Muscle of arm (tissue), 14 donors: Measurements from ENCODE around the gene OR2T29. TPM values are rescaled to one million over a fixed set of nuclear protein-coding genes. Genes with fewer than 3 reads are reported as not detected.
"Not testable (repeated sequence)": the region's sequence is repeated elsewhere in the genome, so short reads cannot be mapped to it uniquely, and the experiment has no call there.

Experiments used
- DNase-seq: peaks from one replicate; pipeline ENCODE4 v3.0.0-alpha.2; 2013
- long read RNA-seq, 11 donors: transcript quantifications; one replicate each; lab custom pipeline, GENCODE V29; 2026
- polyA plus RNA-seq, 12 donors: library from polyadenylated mRNA; unstranded; fragments of 120-200 nt; gene quantifications; one replicate each; pipeline ENCODE4 v1.2.1, GENCODE V29; 2013; ENCODE audit not compliant: insufficient read length in 12 of 12

Gene OR2T29
- polyA plus RNA-seq, result not detected
- long read RNA-seq, donor 1, result 0 reads
- long read RNA-seq, donor 2, result 0 reads
- long read RNA-seq, donor 3, result 0 reads
- long read RNA-seq, donor 4, result 0 reads
- long read RNA-seq, donor 5, result 0 reads
- long read RNA-seq, donor 6, result 0 reads
- long read RNA-seq, donor 7, result 0 reads
- long read RNA-seq, donor 8, result 0 reads
- long read RNA-seq, donor 9, result 0 reads
- long read RNA-seq, donor 10, result 0 reads
- long read RNA-seq, donor 11, result 0 reads

- not testable (repeated sequence) for DNase-seq
Observed at GRCh38 chr1:248562672-248563071, at the start of gene OR2T29. Gene OR2T29, minus strand, starts transcription at chr1:248562772. Its CDS starts 3,281 bp downstream, at chr1:248559491.

GRCh38 chr1:248611883-248612414 is 49.4 kb upstream of the OR2T29 start:
- no peak for DNase-seq

- DNase-seq, result no peak
Observed at GRCh38 chr1:248610301-248610700, 47.7 kb upstream of the OR2T29 start.

- no peak for DNase-seq
Observed at GRCh38 chr1:248599396-248599795, 36.8 kb upstream of the OR2T29 start.

- DNase-seq, result no peak
Observed at GRCh38 chr1:248597589-248597988, 35.0 kb upstream of the OR2T29 start, which contains the start of gene OR2T10. Gene OR2T10, minus strand, starts transcription at chr1:248597700. Its CDS starts 3,932 bp downstream, at chr1:248593768.

GRCh38 chr1:248596615-248597014 is 34.0 kb upstream of the OR2T29 start:
- no peak for DNase-seq

- DNase-seq, result no peak
Observed at GRCh38 chr1:248593226-248593625, 30.7 kb upstream of the OR2T29 start.

- no peak for DNase-seq
Observed at GRCh38 chr1:248592655-248593054, 30.1 kb upstream of the OR2T29 start.

GRCh38 chr1:248590055-248590454 is 27.5 kb upstream of the OR2T29 start:
- DNase-seq, result no peak

- DNase-seq, result no peak
Observed at GRCh38 chr1:248589334-248589733, 26.8 kb upstream of the OR2T29 start.

- DNase-seq, result no peak
Observed at GRCh38 chr1:248585266-248585665, 22.7 kb upstream of the OR2T29 start.

GRCh38 chr1:248576260-248576980 is 13.8 kb upstream of the OR2T29 start:
- DNase-seq, result no peak

GRCh38 chr1:248574657-248575056 is 12.1 kb upstream of the OR2T29 start, which contains the start of gene OR2T34:
Gene OR2T34, minus strand, starts transcription at chr1:248574757. Its CDS starts 0 bp downstream, at chr1:248574757.
- DNase-seq, result not testable (repeated sequence)

- not testable (repeated sequence) for DNase-seq
Observed at GRCh38 chr1:248573856-248574255, 11.3 kb upstream of the OR2T29 start.

- not testable (repeated sequence) for DNase-seq
Observed at GRCh38 chr1:248572049-248572448, 9.5 kb upstream of the OR2T29 start.

- DNase-seq, result not testable (repeated sequence)
Observed at GRCh38 chr1:248570811-248571210, 8.2 kb upstream of the OR2T29 start.

- DNase-seq, result not testable (repeated sequence)
Observed at GRCh38 chr1:248569049-248569448, 6.5 kb upstream of the OR2T29 start.

GRCh38 chr1:248565530-248566373 is 3.2 kb upstream of the OR2T29 start:
- not testable (repeated sequence) for DNase-seq

GRCh38 chr1:248551027-248551426 is 11.5 kb downstream of the OR2T29 start:
- DNase-seq, result not testable (repeated sequence)

GRCh38 chr1:248547383-248547782 is 15.2 kb downstream of the OR2T29 start:
- DNase-seq, result not testable (repeated sequence)

- not testable (repeated sequence) for DNase-seq
Observed at GRCh38 chr1:248537449-248537848, 25.1 kb downstream of the OR2T29 start.

- no peak for DNase-seq
Observed at GRCh38 chr1:248521856-248522255, 40.7 kb downstream of the OR2T29 start.
